Effector memory CD8-positive, alpha-beta T cell (primary cell): ENCODE results near the gene ERC1.
"Not testable (repeated sequence)": the region's sequence is repeated elsewhere in the genome, so short reads cannot be mapped to it uniquely, and the experiment has no call there.

ENCODE experiments used
- ATAC-seq: fragments of 150-1000 bp; cut with Tn5 transposase; replicated peaks from 2 replicates; pipeline ENCODE4 v1.10.0; 2021; ENCODE audit warnings: mild to moderate bottlenecking, moderate library complexity
- DNase-seq, 3 experiments: peaks; one replicate each; pipeline ENCODE4 v3.0.0; 2021
- H3K27ac Mint-ChIP-seq, 2 donors: one replicate each; pipeline ENCODE4 v1.8.0; 2022; ENCODE audit warnings: mild to moderate bottlenecking in 2 of 2, mixed read lengths in 2 of 2, moderate library complexity in 2 of 2
- H3K27me3 Mint-ChIP-seq, 2 donors: one replicate each; pipeline ENCODE4 v1.8.0; 2022; ENCODE audit warnings: mixed read lengths in 2 of 2
- H3K36me3 Mint-ChIP-seq: one replicate; pipeline ENCODE4 v1.8.0; 2022; ENCODE audit warnings: mild to moderate bottlenecking, moderate library complexity, mixed read lengths; ENCODE audit not compliant: insufficient read depth
- H3K4me1 Mint-ChIP-seq, 2 donors: one replicate each; pipeline ENCODE4 v1.8.0; 2022; ENCODE audit warnings: low read depth in 2 of 2, mixed read lengths in 2 of 2
- H3K4me3 Mint-ChIP-seq, 2 donors: one replicate each; pipeline ENCODE4 v1.8.0; 2022; ENCODE audit warnings: mild to moderate bottlenecking in 2 of 2, mixed read lengths in 2 of 2, moderate library complexity in 2 of 2
- H3K9me3 Mint-ChIP-seq, 2 donors: one replicate each; pipeline ENCODE4 v1.8.0; 2022; ENCODE audit warnings: mixed read lengths in 2 of 2

Gene ERC1

GRCh38 chr12:1343422-1343821, 352.4 kb downstream of the ERC1 start:
- Mint-ChIP-seq H3K4me3 (no peak overlapping the region), H3K27me3 (no peaks in the 10 kb centered on the region), H3K36me3 (no peaks in the 10 kb centered on the region), H3K4me1 (peaks cover 0 to 2% of the 10 kb centered on the region in 2 donors), H3K9me3 (peaks cover 0 to 1% of the 10 kb centered on the region in 2 donors), H3K27ac (no peak overlapping the region)
- ATAC-seq (no peak), DNase-seq (no peak)

GRCh38 chr12:1344245-1344644, 353.2 kb downstream of the ERC1 start:
- DNase-seq (no peak), ATAC-seq (no peak)
- no peaks in the 10 kb centered on the region for H3K36me3 Mint-ChIP-seq
- no peaks in the 10 kb centered on the region for H3K27me3 Mint-ChIP-seq
- no peak overlapping the region for H3K4me3 Mint-ChIP-seq
- peaks cover 0 to 2% of the 10 kb centered on the region in 2 donors for H3K4me1 Mint-ChIP-seq
- H3K27ac Mint-ChIP-seq: no peak overlapping the region
- H3K9me3 Mint-ChIP-seq: peaks cover 0 to 1% of the 10 kb centered on the region in 2 donors

GRCh38 chr12:1346126-1346525, 355.1 kb downstream of the ERC1 start:
- DNase-seq (no peak), ATAC-seq (no peak)
- Mint-ChIP-seq H3K27me3 (no peaks in the 10 kb centered on the region), H3K27ac (no peak overlapping the region), H3K4me3 (no peak overlapping the region), H3K36me3 (no peaks in the 10 kb centered on the region), H3K9me3 (peaks cover 0 to 1% of the 10 kb centered on the region in 2 donors), H3K4me1 (no peaks in the 10 kb centered on the region)

DNA sequence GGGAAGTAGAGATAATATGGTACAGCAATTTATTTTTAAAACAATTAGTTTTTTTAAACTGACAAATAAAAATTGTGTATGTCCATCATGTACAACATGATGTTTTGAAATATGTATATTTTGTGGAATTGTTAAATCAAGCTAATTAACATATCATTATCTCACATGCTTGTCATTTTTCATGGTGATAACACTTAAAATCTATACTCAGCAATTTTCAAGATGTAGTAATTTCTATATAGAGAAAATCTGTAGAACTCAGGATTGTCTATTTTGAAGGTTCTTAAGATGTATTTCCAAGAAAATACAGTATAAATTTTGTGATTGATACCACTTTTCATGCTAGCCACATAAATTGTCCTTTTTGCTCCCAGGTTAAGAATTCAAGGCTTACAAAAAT, 356.3 kb downstream of the ERC1 start:
- DNase-seq (no peak), ATAC-seq (no peak)
- H3K36me3 Mint-ChIP-seq: no peaks in the 10 kb centered on the region
- no peak overlapping the region for H3K4me3 Mint-ChIP-seq
- no peaks in the 10 kb centered on the region for H3K9me3 Mint-ChIP-seq
- H3K4me1 Mint-ChIP-seq: no peaks in the 10 kb centered on the region
- no peaks in the 10 kb centered on the region for H3K27me3 Mint-ChIP-seq
- no peak overlapping the region for H3K27ac Mint-ChIP-seq

GRCh38 chr12:1348606-1349005, 357.6 kb downstream of the ERC1 start:
- H3K9me3 Mint-ChIP-seq: no peaks in the 10 kb centered on the region
- H3K36me3 Mint-ChIP-seq: no peaks in the 10 kb centered on the region
- ATAC-seq: no peak
- H3K27ac Mint-ChIP-seq: no peak overlapping the region
- H3K4me1 Mint-ChIP-seq: no peaks in the 10 kb centered on the region
- no peaks in the 10 kb centered on the region for H3K27me3 Mint-ChIP-seq
- DNase-seq: no peak
- H3K4me3 Mint-ChIP-seq: no peak overlapping the region

DNA sequence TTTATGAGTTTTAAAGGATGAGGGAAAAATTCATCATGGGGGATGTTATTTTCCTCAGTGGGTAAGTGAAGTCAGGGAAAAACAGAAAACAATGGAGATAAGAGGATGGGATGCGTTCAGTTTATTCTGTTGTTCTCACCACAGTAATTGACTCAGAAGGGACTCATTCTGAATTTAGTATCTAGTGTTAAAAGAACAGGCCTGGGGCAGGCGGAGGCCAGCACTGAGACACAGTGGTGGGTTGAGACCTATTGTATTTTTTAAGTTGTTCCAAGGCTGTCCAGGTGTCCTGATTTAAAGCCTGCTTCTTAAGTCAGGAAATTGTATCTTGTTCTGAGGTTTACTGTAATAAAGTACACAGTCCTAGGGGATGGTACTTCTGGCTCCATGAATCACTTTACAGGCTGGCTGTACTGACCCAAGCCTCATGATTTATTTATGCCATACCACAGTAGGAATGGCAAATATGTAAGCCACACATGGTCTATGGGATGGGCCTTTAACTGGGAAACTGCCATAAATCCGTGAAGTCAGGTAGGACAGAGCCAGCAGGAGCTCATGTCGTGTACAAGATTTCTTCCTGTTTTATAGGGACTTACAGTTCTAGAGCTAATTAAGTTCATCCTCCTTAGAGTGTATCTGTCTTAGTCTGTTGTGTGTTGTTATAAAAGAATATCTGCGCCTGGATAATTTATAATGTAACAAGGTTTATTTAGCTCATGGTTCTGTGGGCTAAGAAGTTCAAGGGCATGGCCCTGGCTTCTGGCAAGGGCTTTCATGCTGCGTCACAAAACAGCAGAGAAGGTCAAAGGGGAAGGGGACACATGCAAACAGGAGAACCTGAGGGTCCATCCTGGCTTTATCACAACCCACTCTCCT, 359.3 kb downstream of the ERC1 start:
- Mint-ChIP-seq H3K4me3 (no peak overlapping the region), H3K9me3 (no peaks in the 10 kb centered on the region), H3K27ac (no peak overlapping the region), H3K36me3 (no peaks in the 10 kb centered on the region), H3K4me1 (no peaks in the 10 kb centered on the region), H3K27me3 (no peaks in the 10 kb centered on the region)
- ATAC-seq (no peak), DNase-seq (no peak)

DNA sequence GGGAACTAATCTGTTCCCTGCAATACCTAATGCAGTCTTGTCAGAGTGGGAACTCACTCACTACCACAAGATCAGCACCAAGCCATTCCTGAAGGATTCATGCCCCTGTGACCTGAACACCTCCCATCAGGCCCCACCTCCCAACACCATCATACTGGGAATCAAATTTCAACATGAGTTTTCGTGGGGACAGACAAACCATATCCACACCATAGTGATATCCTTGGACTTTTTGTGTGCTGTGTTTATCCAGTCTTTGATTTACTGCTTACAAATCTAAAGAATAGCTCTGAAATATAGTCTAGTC, 359.9 kb downstream of the ERC1 start:
- ATAC-seq: no peak
- Mint-ChIP-seq H3K36me3 (no peaks in the 10 kb centered on the region), H3K9me3 (no peaks in the 10 kb centered on the region), H3K27me3 (no peaks in the 10 kb centered on the region), H3K4me3 (no peak overlapping the region), H3K4me1 (no peaks in the 10 kb centered on the region), H3K27ac (no peak overlapping the region)
- DNase-seq: no peak

GRCh38 chr12:1351926-1352325, 360.9 kb downstream of the ERC1 start:
- ATAC-seq (no peak), DNase-seq (no peak)
- no peaks in the 10 kb centered on the region for H3K4me1 Mint-ChIP-seq
- no peak overlapping the region for H3K4me3 Mint-ChIP-seq
- H3K9me3 Mint-ChIP-seq: no peaks in the 10 kb centered on the region
- H3K27me3 Mint-ChIP-seq: no peaks in the 10 kb centered on the region
- no peak overlapping the region for H3K27ac Mint-ChIP-seq
- no peaks in the 10 kb centered on the region for H3K36me3 Mint-ChIP-seq

DNA sequence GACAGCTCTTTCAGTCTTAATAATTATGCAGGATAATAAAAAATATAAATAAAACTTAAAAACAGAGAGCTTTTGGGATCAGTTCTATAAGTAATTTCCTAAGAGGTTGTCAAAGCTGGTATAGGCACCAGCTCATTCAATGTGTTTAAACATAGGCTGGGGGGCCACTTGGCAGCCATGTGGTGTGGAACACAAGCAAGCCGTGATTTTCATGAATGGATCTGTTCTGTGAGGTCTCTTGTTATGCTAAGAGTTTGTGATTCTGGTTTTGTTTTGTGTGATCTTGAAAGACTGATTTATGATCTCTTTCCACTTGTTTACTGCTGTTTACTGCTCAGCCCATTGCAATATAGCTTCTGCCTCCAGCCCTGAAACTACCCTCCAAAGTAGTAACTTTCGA, 362.4 kb downstream of the ERC1 start:
- no peak for DNase-seq
- Mint-ChIP-seq H3K4me1 (no peaks in the 10 kb centered on the region), H3K27ac (no peak overlapping the region), H3K9me3 (no peaks in the 10 kb centered on the region), H3K4me3 (no peak overlapping the region), H3K36me3 (no peaks in the 10 kb centered on the region), H3K27me3 (no peaks in the 10 kb centered on the region)
- ATAC-seq: no peak

- H3K36me3 Mint-ChIP-seq: no peaks in the 10 kb centered on the region
- H3K9me3 Mint-ChIP-seq: no peaks in the 10 kb centered on the region
- DNase-seq: no peak
- H3K4me1 Mint-ChIP-seq: no peaks in the 10 kb centered on the region
- no peak overlapping the region for H3K27ac Mint-ChIP-seq
- no peak overlapping the region for H3K4me3 Mint-ChIP-seq
- no peaks in the 10 kb centered on the region for H3K27me3 Mint-ChIP-seq
- no peak for ATAC-seq
Measured at GRCh38 chr12:1355396-1355795, 364.4 kb downstream of the ERC1 start.

GRCh38 chr12:1355871-1356270, 364.8 kb downstream of the ERC1 start:
- H3K36me3 Mint-ChIP-seq, H3K9me3 Mint-ChIP-seq, DNase-seq, H3K4me1 Mint-ChIP-seq, H3K27ac Mint-ChIP-seq, H3K4me3 Mint-ChIP-seq, ATAC-seq, H3K27me3 Mint-ChIP-seq: not testable (repeated sequence)

DNA sequence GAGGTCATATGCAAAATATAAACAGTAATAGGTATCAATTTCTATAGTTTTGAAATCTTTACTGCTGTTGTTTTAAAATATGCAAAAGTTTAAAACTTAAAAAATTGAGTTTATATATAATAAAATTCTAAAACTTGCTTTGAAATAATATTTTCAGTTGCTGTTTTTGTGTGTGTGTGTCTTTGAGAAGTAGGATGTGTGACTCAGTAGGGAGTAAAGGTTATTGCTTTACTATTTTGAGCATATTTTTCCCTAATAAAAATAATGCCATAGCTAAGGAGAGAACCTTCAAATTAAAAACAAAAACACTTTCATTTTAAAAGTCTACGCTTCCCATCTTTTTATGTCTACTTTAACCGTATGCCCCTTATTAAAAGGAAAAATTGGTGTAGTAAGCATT, 365.3 kb downstream of the ERC1 start:
- Mint-ChIP-seq H3K27me3 (no peaks in the 10 kb centered on the region), H3K4me1 (no peaks in the 10 kb centered on the region), H3K36me3 (no peaks in the 10 kb centered on the region), H3K4me3 (no peak overlapping the region), H3K9me3 (no peaks in the 10 kb centered on the region), H3K27ac (no peak overlapping the region)
- no peak for DNase-seq
- ATAC-seq: no peak

- H3K4me1 Mint-ChIP-seq: no peaks in the 10 kb centered on the region
Measured at GRCh38 chr12:1357171-1357570, 366.1 kb downstream of the ERC1 start.

DNA sequence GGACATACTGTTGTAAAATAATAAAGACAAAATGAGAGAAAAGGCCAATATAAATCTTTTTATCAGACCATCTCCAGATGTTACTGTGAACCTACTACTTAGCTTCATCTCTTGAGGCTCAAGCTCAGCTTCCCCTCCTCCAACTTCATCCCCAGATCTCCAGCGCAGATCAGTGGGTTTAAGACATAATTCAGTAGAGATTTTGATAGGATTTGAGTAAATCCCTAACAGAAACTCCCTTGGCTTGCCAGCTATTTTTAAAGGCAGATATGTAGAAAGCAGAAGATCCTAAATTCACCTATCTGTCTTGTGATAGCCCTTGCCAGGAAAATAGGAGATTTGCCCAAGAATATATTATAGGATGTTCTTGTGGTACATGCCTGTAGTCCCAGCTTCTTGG, 366.7 kb downstream of the ERC1 start:
- Mint-ChIP-seq H3K27ac (no peak overlapping the region), H3K4me3 (no peak overlapping the region), H3K27me3 (no peaks in the 10 kb centered on the region), H3K4me1 (no peaks in the 10 kb centered on the region), H3K9me3 (no peaks in the 10 kb centered on the region), H3K36me3 (no peaks in the 10 kb centered on the region)
- ATAC-seq: no peak
- no peak for DNase-seq

More at GRCh38 chr12:1357171-1357570, 366.1 kb downstream of the ERC1 start:
- H3K36me3 Mint-ChIP-seq: no peaks in the 10 kb centered on the region
- H3K9me3 Mint-ChIP-seq: no peaks in the 10 kb centered on the region
- H3K27ac Mint-ChIP-seq: no peak overlapping the region
- ATAC-seq: no peak
- no peaks in the 10 kb centered on the region for H3K27me3 Mint-ChIP-seq
- no peak for DNase-seq
- no peak overlapping the region for H3K4me3 Mint-ChIP-seq
